Activated CD4-positive, alpha-beta T cell treated with anti-CD3 and anti-CD28 coated beads for 24 hours (primary cell): ENCODE results near the gene DNAJC1.
A peak's percentile ranks its signal among the peaks of the same experiment; 100 is the strongest.

Experiments
- DNase-seq, 2 donors: peaks; one replicate each; pipeline ENCODE4 v3.0.0-alpha.2; 2020; ENCODE audit warnings: low read depth in 2 of 2

The DNAJC1 gene

GRCh38 chr10:22010539-22010938 lies 7.0 kb upstream of the DNAJC1 start:
- no peak for DNase-seq

- DNase-seq: no peak
These were observed 2.9 kb upstream of the DNAJC1 start for GRCh38 chr10:22006379-22006884.

- no peak for DNase-seq
These were observed 2.2 kb upstream of the DNAJC1 start for GRCh38 chr10:22005763-22006162.

- no peak for DNase-seq
These were observed 393 bp upstream of the DNAJC1 start for GRCh38 chr10:22003964-22004281.

GRCh38 chr10:22002591-22003176 lies 846 bp downstream of the DNAJC1 start:
- DNase-seq: peak in 1 of 2 donors; percentile 13

GRCh38 chr10:21995557-21995956 lies 8.0 kb downstream of the DNAJC1 start:
- DNase-seq: no peak

- no peak for DNase-seq
These were observed 10.0 kb downstream of the DNAJC1 start for GRCh38 chr10:21993360-21994001.

GRCh38 chr10:21991785-21992184 lies 11.7 kb downstream of the DNAJC1 start:
- no peak for DNase-seq

- no peak for DNase-seq
These were observed 13.1 kb downstream of the DNAJC1 start for GRCh38 chr10:21990449-21990848.

- DNase-seq: no peak
These were observed 13.9 kb downstream of the DNAJC1 start for GRCh38 chr10:21989453-21990154.

GRCh38 chr10:21985541-21985940 lies 18.0 kb downstream of the DNAJC1 start:
- DNase-seq: no peak

GRCh38 chr10:21981118-21981517 lies 22.4 kb downstream of the DNAJC1 start:
- DNase-seq: no peak

GRCh38 chr10:21980691-21981090 lies 22.8 kb downstream of the DNAJC1 start:
- DNase-seq: no peak

GRCh38 chr10:21978191-21978862 lies 25.2 kb downstream of the DNAJC1 start:
- no peak for DNase-seq

GRCh38 chr10:21976739-21977138 lies 26.8 kb downstream of the DNAJC1 start:
- DNase-seq: no peak

- DNase-seq: no peak
These were observed 27.2 kb downstream of the DNAJC1 start for GRCh38 chr10:21976280-21976679.

- no peak for DNase-seq
These were observed 28.0 kb downstream of the DNAJC1 start for GRCh38 chr10:21975378-21975990.

- DNase-seq: no peak
These were observed 30.9 kb downstream of the DNAJC1 start for GRCh38 chr10:21972584-21972983.

- no peak for DNase-seq
These were observed 33.9 kb downstream of the DNAJC1 start for GRCh38 chr10:21969326-21970287.

- DNase-seq: no peak
These were observed 38.4 kb downstream of the DNAJC1 start for GRCh38 chr10:21964983-21965665.
